CD4-positive, alpha-beta T cell treated with Interleukin-6 for 4 hours (primary cell): Measurements from ENCODE around the gene PCDHGC3.

Experiments used
- DNase-seq: peaks from one replicate; pipeline ENCODE4 v3.0.0-alpha.2; 2020; ENCODE audit warnings: mixed read lengths

The PCDHGC3 gene

GRCh38 chr5:141524604-141525597 lies 49.1 kb downstream of the PCDHGC3 start:
- DNase-seq, result peak; percentile 62

- no peak for DNase-seq
These were observed 49.9 kb downstream of the PCDHGC3 start for GRCh38 chr5:141525653-141526052.

GRCh38 chr5:141527426-141527825 lies 51.7 kb downstream of the PCDHGC3 start:
- DNase-seq, result no peak
